22Rv1 (cell line): Measurements from ENCODE around the gene DNAJC7.

ENCODE experiments used
- H3K27ac ChIP-seq: fragments of 450-650 bp; 2 replicates; pipeline ENCODE4 v1.5.1; 2017
- CTCF ChIP-seq: fragments of 450-650 bp; IDR thresholded peaks from 2 replicates; pipeline ENCODE4 v1.5.1; 2017; ENCODE audit warnings: mild to moderate bottlenecking
- ZFX ChIP-seq: fragments of 450-650 bp; IDR thresholded peaks from 2 replicates; pipeline ENCODE4 v1.6.1; 2017; ENCODE audit warnings: antibody characterized with exemption, borderline replicate concordance

Gene DNAJC7

DNA sequence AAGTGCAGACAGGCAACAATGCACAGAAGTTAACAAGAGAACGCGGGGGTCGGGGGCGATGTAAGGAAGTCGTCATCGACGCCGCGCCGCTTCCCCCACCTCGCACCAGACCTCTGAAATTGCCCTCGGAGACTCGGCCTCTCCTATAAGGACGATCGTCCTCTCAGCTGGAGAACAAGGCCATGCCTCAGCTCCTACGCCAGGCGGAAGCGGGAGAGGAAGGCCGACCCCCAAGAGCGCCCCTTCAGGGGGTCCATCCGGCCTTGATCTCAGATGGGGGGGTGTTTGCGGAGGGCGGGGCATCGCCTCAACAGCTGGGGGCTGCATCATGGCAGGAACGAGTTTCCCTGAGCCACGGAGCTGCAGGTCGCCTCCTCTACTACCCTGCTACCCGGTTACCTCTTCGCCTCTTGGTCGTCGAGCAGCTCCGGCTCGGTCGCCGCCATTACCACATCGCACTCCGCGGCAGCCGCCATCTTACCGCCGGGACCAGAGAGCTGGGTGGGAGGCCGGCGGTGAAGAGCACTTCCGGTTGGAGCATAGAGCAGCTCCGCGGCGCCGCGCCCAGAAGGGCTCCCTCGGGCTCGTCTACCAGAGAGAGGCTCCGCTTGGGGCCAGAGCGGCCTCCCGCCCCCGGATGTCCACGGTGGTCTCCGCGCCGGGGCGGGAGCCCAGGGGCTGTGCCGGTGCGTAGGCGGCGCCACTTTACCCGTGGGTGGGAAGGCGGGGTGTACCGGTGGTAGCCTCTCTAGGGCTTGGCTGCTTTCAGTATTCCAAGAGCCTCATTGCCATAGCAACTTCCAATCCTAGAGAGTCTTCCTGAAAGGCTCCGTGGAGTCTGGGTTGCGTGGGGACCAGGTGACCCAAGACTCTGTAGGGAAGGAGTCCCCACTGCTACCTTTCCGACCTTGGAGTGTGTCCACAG, at the start of gene DNAJC7:
Gene DNAJC7, minus strand, starts transcription at position 499 of the 925 bp plus-strand sequence. Its CDS starts 23 bp downstream, at position 476.
- peak within 1 kb of the TSS; percentile 88 for H3K27ac ChIP-seq
- no peak for TF ChIP-seq ZFX
- peak; percentile 12; the same call in 1 of the 2 replicates for TF ChIP-seq CTCF

DNA sequence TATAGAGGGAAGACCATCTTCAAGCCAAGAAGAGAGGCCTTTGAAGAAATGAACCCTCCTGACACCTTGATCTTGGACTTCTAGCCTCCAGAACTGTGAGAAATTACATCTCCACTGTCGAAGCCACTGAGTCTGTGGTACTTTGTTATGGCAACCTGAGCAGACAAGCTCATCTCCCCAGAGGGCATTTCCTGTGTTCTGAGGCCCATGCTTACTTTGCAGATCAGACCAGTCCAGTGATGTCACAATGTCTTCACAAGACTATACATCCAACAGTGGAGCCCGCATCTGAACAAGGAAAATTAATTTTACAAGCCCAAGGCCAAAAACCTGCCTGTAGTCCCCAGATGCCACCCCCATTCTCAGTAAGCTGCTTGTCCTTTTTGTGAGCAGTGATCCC, 48.0 kb upstream of the DNAJC7 start:
- TF ChIP-seq ZFX, result no peak
- TF ChIP-seq CTCF, result no peak
- H3K27ac ChIP-seq, result no peak overlapping the region

GRCh38 chr17:42062681-42063080, 45.4 kb upstream of the DNAJC7 start:
- H3K27ac ChIP-seq, result no peak overlapping the region
- TF ChIP-seq CTCF, result no peak
- no peak for TF ChIP-seq ZFX

DNA sequence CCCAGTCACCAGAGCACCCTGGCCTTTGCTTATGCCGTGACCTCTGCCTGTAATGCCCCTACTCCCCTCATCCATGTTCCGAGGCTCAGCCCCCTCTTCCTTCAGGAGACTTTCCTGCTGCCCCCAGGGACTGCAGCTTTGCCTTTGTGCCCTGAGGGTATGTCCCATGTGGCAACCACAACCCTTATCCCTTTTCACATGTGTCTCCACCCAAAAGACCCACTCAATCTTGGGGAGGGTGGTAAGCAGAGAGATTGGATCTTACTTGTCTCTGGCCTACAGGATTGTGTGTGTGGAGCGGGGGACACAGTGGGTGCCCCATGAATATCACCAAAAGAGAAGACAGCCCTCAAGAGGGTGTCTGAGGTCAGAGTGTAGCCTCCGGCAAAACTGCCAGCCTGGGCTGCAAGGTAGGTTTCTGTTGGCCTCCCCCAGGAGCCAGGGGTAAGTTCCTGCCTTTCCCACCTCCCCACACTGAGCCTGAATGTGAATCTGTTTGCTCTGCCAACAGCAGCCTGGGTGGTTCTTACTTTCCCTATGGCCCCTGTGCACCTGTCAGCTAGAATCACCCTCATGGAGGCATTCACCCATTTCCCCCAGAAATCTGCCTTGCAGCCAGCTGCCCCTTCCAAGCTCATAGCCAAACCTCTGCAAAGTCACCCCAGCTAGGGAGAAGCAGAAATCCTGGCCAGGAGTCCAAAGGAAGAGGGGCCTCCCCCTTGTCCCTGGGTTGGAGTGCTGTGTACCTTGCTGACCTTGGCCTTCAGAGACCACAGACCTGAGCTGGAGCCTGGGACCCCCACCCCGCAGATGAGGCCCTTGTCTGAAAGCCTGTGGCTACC, 44.6 kb upstream of the DNAJC7 start:
- H3K27ac ChIP-seq, result no peak overlapping the region
- TF ChIP-seq CTCF (no peak), ZFX (no peak)

GRCh38 chr17:42060231-42060630, 43.0 kb upstream of the DNAJC7 start:
- H3K27ac ChIP-seq, result no peak overlapping the region
- TF ChIP-seq CTCF, result no peak
- TF ChIP-seq ZFX, result no peak

DNA sequence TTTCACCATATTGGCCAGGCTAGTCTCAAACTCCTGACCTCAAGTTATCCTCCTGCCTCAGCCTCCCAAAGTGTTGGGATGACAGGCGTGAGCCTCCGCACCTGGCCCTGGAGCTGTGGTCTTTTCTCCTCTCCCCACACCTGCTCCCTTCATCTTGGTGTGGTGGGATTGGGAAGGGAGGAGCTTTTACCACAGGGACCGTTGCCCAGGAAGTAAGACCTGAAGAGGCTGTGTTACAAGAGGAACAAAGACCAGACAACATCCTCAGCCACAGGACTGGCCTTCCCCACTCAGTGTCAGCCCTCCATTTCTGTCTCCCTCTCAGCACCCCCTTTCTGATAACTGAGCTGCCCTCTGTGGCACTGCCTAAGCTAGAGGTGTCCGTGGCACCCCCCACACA, 42.6 kb upstream of the DNAJC7 start:
- TF ChIP-seq ZFX (no peak), CTCF (no peak)
- H3K27ac ChIP-seq, result no peak overlapping the region
